ENCODE data around the gene CDH4. TPM values are rescaled to one million over a fixed set of nuclear protein-coding genes. Genes with fewer than 3 reads are reported as not detected.

Gene CDH4
- total RNA-seq, 1 donor from 2014 or later: not detected

DNA sequence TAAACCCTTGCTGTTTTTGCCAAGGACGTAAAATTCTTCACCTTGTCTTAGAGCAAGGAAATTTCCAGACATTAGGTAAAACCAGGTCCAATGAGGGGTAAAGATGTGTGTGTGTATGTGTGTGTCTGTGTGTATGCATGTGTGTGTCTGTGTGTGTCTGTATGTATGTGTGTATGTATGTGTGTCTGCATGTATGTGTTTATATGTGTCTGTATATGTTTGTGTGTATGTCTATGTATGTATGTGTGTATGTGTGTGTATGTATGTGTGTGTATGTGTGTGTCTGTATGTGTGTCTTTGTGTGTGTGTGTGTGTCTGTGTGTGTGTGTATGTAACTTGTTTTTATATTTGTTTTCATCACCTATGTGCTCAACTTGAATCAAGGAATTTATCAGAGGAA lies 439.9 kb downstream of the CDH4 start:
- DNase-seq (ENCODE audit: low spot score in 2 of 2): no peak
- Histone ChIP-seq H3K27ac (no peak overlapping the region), H3K4me3 (no peak overlapping the region), H3K9me3 (no peaks in the 10 kb centered on the region), H3K36me3 (no peaks in the 10 kb centered on the region), H3K4me1 (no peaks in the 10 kb centered on the region), H3K27me3 (no peaks in the 10 kb centered on the region)
- TF ChIP-seq, protein P1, sequence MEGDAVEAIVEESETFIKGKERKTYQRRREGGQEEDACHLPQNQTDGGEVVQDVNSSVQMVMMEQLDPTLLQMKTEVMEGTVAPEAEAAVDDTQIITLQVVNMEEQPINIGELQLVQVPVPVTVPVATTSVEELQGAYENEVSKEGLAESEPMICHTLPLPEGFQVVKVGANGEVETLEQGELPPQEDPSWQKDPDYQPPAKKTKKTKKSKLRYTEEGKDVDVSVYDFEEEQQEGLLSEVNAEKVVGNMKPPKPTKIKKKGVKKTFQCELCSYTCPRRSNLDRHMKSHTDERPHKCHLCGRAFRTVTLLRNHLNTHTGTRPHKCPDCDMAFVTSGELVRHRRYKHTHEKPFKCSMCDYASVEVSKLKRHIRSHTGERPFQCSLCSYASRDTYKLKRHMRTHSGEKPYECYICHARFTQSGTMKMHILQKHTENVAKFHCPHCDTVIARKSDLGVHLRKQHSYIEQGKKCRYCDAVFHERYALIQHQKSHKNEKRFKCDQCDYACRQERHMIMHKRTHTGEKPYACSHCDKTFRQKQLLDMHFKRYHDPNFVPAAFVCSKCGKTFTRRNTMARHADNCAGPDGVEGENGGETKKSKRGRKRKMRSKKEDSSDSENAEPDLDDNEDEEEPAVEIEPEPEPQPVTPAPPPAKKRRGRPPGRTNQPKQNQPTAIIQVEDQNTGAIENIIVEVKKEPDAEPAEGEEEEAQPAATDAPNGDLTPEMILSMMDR (IDR thresholded peaks at IDR 0.05): no peak
- intact Hi-C loops (cut with DNase I): no loop called here

DNA sequence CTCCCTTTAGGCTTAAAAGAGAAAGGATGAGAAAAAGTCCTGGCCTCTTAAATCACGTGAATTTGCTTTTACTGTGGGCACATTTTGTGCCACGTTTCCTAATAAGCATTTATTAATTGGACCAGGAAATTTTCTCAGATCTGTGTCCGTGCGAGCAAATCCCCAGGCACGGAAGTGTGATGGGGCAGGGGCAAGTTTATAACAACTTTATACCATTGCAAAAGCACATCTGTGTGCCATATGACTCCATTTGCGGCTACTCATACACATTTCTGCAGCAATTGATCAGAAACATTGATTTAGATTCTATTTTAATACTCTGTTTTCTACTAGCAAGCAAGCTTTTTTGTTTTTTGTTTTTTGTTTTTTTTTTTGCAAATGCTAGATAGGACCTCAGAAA lies 440.4 kb downstream of the CDH4 start:
- H3K4me1 ChIP-seq: no peaks in the 10 kb centered on the region
- intact Hi-C loops (cut with DNase I): no loop called here
- DNase-seq (ENCODE audit: low spot score in 2 of 2): no peak
- no peak overlapping the region for H3K27ac ChIP-seq
- TF ChIP-seq, protein P1 (IDR thresholded peaks at IDR 0.05): no peak
- no peaks in the 10 kb centered on the region for H3K36me3 ChIP-seq
- H3K4me3 ChIP-seq: no peak overlapping the region
- no peaks in the 10 kb centered on the region for H3K27me3 ChIP-seq
- no peaks in the 10 kb centered on the region for H3K9me3 ChIP-seq

DNA sequence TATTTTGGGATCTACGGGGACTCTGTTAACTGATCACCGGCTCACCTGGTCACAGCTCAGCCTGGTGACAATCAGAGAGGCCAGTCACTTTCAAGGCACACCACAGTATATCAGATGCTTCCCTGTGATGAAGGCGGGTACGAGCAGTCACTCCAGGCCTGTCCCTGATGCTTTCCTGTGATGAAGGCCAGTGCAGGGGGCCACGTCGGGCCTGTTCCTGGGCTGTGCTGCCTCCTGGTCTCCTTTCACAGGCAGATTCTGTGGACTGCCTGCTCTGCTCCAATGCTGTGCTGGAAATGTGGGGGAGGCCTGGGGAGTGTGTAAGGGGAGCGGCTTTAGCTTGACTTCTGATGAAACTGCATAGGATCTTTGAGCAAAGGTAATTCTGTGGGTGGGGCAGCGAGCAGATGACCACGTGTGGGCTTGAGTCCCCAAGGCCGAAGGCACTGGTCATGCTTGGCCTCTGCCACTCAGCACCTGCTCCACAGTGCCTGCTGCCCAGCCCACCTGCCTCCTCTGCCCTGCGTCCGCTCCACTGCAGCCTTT lies 441.1 kb downstream of the CDH4 start:
- H3K27me3 ChIP-seq: no peaks in the 10 kb centered on the region

DNA sequence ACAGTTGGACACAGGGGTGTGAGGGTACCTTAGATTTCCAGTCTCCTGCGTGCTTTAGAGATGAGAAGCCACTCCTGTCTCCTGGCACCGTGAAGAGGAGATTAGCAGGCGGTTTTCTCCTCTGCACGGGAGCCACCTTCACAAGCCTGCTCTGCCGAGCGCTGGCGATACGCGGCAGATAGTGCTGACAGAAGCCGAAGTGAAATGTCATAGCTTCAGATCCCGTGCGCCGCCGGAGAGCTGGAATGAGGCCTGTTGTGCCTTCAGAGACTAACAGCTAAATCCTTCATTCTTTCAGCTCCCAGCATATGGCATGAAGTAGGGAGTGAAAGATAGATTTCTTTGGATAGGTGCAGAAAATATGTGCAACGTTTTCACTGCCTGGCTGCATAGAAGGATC lies 442.6 kb downstream of the CDH4 start:
- intact Hi-C loops (cut with DNase I): no loop called here
- DNase-seq (ENCODE audit: low spot score in 2 of 2): no peak
- Histone ChIP-seq H3K4me1 (no peaks in the 10 kb centered on the region), H3K9me3 (no peaks in the 10 kb centered on the region), H3K4me3 (no peak overlapping the region), H3K27ac (no peak overlapping the region), H3K36me3 (no peaks in the 10 kb centered on the region), H3K27me3 (no peaks in the 10 kb centered on the region)
- TF ChIP-seq, protein P1 (IDR thresholded peaks at IDR 0.05): no peak

More for the DNA sequence above, 441.1 kb downstream of the CDH4 start:
- no peaks in the 10 kb centered on the region for H3K4me1 ChIP-seq
- TF ChIP-seq, protein P1 (IDR thresholded peaks at IDR 0.05): no peak
- DNase-seq (ENCODE audit: low spot score in 2 of 2): no peak
- H3K9me3 ChIP-seq: no peaks in the 10 kb centered on the region
- no peak overlapping the region for H3K27ac ChIP-seq
- H3K4me3 ChIP-seq: no peak overlapping the region
- no peaks in the 10 kb centered on the region for H3K36me3 ChIP-seq
- intact Hi-C loops (cut with DNase I): no loop called here

DNA sequence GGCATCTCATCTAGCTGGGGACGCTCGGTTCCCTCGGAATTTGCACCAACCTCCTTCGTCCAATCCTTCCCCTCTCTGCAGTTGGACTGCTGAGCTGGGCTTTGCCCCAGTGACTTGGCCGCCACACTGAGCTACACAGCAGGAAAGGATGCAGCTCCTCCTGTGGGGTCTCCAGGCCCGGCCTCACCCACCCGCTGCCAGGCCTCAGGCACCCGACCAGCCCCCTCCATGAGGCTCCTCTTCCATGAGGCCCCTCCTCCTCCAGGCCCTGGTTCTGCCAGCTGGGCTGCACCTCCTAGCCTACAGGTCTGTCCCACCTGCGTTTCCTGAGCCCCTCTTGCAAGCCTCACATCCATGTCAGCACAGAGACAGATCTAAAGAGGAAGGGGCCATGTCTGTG lies 443.7 kb downstream of the CDH4 start:
- no peak overlapping the region for H3K27ac ChIP-seq
- H3K4me3 ChIP-seq: no peak overlapping the region
- intact Hi-C loops (cut with DNase I): no loop called here
- no peaks in the 10 kb centered on the region for H3K36me3 ChIP-seq
- H3K4me1 ChIP-seq: no peaks in the 10 kb centered on the region
- TF ChIP-seq, protein P1 (IDR thresholded peaks at IDR 0.05): no peak
- H3K27me3 ChIP-seq: no peaks in the 10 kb centered on the region
- no peaks in the 10 kb centered on the region for H3K9me3 ChIP-seq
- DNase-seq (ENCODE audit: low spot score in 2 of 2): no peak

DNA sequence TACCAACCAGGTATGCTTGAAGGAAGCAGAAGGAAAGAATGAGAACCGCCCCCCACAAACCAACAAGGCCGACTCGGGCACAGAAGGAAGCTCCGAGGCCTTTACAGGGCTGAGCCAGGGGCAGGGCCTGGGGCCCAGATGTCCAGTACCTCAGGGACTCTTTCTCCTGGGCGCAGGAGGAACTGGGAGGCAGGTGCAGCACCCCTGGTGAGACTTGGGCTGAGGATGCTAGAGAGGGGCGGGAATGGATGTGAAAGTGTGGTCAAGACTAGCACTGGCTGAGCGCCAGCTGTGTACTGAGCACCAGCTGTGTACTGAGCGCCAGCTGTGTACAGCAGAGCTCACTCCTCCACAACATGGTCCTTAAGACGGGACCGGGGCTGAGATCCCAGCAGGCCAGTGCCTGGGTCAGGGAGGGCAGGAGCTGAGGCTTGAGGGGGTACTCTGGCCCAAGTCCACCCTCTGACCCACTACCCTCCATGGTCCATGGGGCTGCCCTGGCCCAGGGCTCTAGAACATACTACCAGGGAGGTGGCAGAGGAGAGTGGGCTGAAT lies 444.2 kb downstream of the CDH4 start:
- intact Hi-C loops (cut with DNase I): no loop called here
- DNase-seq (ENCODE audit: low spot score in 2 of 2): no peak
- no peaks in the 10 kb centered on the region for H3K4me1 ChIP-seq
- H3K27ac ChIP-seq: no peak overlapping the region
- H3K4me3 ChIP-seq: no peak overlapping the region
- TF ChIP-seq, protein P1 (IDR thresholded peaks at IDR 0.05): no peak
- no peaks in the 10 kb centered on the region for H3K36me3 ChIP-seq
- no peaks in the 10 kb centered on the region for H3K9me3 ChIP-seq
- no peaks in the 10 kb centered on the region for H3K27me3 ChIP-seq
